A549 treated with CpdA at 1 μM for 4 hours (cell line): Measurements from ENCODE around the gene RAE1. TPM values are rescaled to one million over a fixed set of nuclear protein-coding genes. Genes with fewer than 3 reads are reported as not detected.

ENCODE experiments used
- total RNA-seq: library from RNA; stranded (reverse); fragments of 200-300 nt; extraction: Qiagen RNA extraction; gene quantifications from 5 replicates; pipeline ENCODE4 v1.2.3, GENCODE V29; 2022; ENCODE audit warnings: low read depth

RAE1 gene
- total RNA-seq = 61.4 to 75.1 TPM (median 69.0 TPM) in 5 replicates

DNA sequence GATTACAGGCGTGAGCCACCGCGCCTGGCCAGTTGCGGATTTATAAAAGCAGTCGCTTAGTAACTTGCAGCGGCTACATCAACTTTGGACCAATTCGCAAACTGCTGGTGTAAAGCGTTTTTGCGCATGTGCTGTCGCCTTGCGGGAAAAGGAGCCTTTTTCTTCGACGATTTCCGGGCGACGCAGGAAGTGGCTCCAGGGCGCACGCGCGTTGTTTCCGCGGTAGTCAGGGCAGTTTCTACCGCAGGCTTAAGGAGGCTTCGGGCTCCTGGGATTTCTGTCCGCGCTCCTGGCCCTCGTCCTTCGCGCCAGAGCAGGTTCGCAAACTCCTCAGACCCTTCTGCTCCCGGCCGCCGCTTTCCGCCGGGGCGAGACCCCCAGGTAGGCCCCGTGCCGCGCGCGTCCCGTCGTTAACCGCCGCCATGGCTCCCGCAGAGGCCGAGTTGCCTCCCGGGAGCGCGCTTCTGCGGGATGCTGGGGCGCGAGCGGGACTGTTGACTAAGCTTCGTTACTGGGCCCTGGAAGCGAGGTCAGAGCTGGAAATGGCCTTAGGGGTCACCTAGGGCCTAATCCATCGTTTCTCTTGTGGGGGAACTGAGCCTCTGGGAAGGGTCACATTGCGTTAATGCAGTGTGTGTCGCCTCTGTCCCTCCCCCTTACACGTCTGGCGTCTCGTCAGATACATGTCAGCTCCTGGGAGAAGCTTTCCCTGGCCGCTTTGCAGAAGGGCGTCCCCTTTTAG, at the start of gene RAE1:
TSS of gene RAE1 (plus strand) at position 214 of the 742 bp plus-strand sequence. CDS start 2,784 bp downstream, outside the sequence.

GRCh38 chr20:57329608-57330221, 21.3 kb upstream of the RAE1 start, which contains the start of gene SPO11:
SPO11 (plus strand) TSS chr20:57329803; CDS start chr20:57329868, 65 bp downstream.

GRCh38 chr20:57390604-57391438, 39.8 kb downstream of the RAE1 start, which contains the start of gene RBM38:
RBM38 (plus strand) TSS chr20:57391396; CDS start chr20:57391582, 186 bp downstream.

Other genes starting within 250 kb of the RAE1 start
- gene BMP7, start 84.6 kb upstream of the RAE1 start, total RNA-seq = 0.32 to 1.0 TPM (median 0.73 TPM) in 5 replicates
- not detected in 5 replicates for gene SPO11, start 21.5 kb upstream of the RAE1 start, total RNA-seq
- 23.1 to 35.8 TPM (median 34.1 TPM) in 5 replicates for gene RBM38, start 40.1 kb downstream of the RAE1 start, total RNA-seq
- 0.12 TPM in 1 of 5 replicates, not detected in the others for gene CTCFL, start 173.9 kb downstream of the RAE1 start, total RNA-seq
- gene PCK1, start 209.9 kb downstream of the RAE1 start, total RNA-seq = 0.05 TPM in 1 of 5 replicates, not detected in the others